ENCODE results near the gene DNMT1.

DNMT1 gene

DNA sequence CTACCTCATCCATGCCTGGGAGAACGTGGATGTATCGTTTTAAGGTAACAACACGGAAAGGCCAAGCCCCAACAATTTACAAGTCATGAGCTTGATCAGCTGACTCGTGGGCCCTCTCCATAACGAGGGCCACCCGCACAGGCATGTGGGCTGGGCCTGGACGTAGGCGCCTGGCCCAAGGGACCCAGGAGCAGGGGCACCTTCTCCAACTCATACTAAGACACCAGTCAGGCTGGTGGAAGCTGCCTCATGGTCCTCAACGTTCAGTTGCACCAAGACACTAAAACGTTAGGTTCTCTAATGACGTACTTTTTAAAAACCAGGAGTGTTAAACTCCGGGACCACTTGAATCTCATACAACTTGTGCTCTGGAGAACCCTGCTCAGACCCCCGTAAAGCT is 53.3 kb downstream of the DNMT1 start:
- TF ChIP-seq, protein P1, sequence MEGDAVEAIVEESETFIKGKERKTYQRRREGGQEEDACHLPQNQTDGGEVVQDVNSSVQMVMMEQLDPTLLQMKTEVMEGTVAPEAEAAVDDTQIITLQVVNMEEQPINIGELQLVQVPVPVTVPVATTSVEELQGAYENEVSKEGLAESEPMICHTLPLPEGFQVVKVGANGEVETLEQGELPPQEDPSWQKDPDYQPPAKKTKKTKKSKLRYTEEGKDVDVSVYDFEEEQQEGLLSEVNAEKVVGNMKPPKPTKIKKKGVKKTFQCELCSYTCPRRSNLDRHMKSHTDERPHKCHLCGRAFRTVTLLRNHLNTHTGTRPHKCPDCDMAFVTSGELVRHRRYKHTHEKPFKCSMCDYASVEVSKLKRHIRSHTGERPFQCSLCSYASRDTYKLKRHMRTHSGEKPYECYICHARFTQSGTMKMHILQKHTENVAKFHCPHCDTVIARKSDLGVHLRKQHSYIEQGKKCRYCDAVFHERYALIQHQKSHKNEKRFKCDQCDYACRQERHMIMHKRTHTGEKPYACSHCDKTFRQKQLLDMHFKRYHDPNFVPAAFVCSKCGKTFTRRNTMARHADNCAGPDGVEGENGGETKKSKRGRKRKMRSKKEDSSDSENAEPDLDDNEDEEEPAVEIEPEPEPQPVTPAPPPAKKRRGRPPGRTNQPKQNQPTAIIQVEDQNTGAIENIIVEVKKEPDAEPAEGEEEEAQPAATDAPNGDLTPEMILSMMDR (IDR thresholded peaks at IDR 0.05; ENCODE audit: low read depth, low read length): no peak
- H3K4me3 ChIP-seq (ENCODE audit: low read depth, low read length): no peak overlapping the region

- TF ChIP-seq, protein P1 (IDR thresholded peaks at IDR 0.05; ENCODE audit: low read depth, low read length): no peak
- no peak overlapping the region for H3K4me3 ChIP-seq (ENCODE audit: low read depth, low read length)
These were observed 54.8 kb downstream of the DNMT1 start for GRCh38 chr19:10139952-10140351.

GRCh38 chr19:10138879-10139795 is 55.6 kb downstream of the DNMT1 start:
- no peak overlapping the region for H3K4me3 ChIP-seq (ENCODE audit: low read depth, low read length)
- TF ChIP-seq, protein P1 (IDR thresholded peaks at IDR 0.05; ENCODE audit: low read depth, low read length): no peak

DNA sequence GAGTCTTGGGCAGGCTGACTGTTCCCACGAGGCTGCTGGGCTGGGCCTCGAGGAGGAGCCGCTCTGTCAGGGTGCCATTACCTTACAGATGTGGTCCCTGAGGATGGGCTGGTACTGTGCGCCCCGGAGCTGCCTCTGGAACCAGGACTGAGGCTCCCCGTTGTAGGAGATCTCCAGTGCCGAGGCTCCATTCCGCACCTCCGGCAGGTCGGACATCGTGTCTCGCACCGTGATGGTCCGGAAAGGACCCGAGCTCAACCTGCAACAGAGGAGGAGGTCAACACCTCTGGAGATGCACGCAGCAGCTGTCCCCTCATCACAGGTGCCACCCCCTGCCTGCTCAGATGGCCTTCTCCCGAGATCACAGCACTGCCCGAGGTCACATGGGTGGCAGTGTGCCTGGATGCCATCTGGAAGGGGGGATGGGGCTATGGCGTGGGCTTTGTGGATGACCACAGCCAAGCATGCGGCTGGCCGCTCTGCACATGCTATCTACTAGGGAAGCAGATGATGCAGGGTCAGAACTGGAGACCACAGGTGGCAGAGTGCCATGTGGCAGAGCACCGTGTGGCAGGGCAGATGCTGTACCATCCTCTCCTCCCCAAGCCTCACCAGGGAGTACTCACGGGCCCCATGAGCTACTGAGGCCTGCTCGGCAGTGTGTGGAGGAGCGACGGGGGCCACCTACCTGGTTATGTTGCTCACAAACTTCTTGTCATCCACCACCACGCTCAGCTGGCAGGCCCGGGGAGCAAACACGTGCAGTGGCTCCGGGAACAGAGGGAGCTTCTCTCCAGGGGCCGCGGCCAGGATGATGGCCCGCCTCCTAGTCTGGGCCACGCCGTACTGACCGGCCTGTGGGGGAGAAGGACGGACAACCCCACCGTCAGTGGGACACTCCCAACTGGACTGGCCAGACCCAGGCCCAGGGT is 56.7 kb downstream of the DNMT1 start:
- TF ChIP-seq, protein P1 (IDR thresholded peaks at IDR 0.05; ENCODE audit: low read depth, low read length): no peak
- no peak overlapping the region for H3K4me3 ChIP-seq (ENCODE audit: low read depth, low read length)

DNA sequence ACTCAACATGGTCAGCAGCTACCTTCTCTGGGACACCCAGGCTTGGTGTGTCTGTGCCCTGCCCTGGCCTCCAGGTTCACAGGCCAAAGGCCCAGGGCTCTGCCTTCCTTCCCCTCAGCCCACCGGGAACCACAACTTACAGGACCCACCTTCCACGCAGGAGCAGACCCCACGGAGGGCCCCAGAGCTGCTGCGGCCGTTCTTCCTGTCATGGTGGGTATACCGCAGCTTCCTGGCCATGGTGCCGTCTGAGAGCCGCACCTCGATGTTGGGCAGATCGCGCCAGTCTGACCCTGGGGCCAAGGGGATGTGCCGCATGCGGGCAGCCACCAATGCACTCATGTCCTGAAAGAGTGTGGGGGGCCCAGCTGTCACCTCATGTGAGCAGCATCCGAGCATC is 57.8 kb downstream of the DNMT1 start:
- no peak overlapping the region for H3K4me3 ChIP-seq (ENCODE audit: low read depth, low read length)
- TF ChIP-seq, protein P1 (IDR thresholded peaks at IDR 0.05; ENCODE audit: low read depth, low read length): no peak

GRCh38 chr19:10135551-10136334 is 59.0 kb downstream of the DNMT1 start:
- TF ChIP-seq, protein P1 (IDR thresholded peaks at IDR 0.05; ENCODE audit: low read depth, low read length): no peak
- H3K4me3 ChIP-seq (ENCODE audit: low read depth, low read length): no peak overlapping the region
